HCT116 (cell line): ENCODE results near the gene PAFAH1B1. TPM values are rescaled to one million over a fixed set of nuclear protein-coding genes. Genes with fewer than 3 reads are reported as not detected.
"Not testable (repeated sequence)": the region's sequence is repeated elsewhere in the genome, so short reads cannot be mapped to it uniquely, and the experiment has no call there.

ENCODE experiments used
- ATAC-seq: fragments of 200-7000 bp; cut with Tn5 transposase; 2 replicates; pipeline ENCODE4 v1.9.1; 2020; ENCODE audit warnings: mild to moderate bottlenecking, moderate library complexity
- BruUV-seq: library from RNA; stranded (reverse); fragments of 400-500 nt; replicated peaks from 2 replicates; lab custom pipeline; 2021; lab: Mats Ljungman, UMichigan
- CTCF ChIA-PET: fragments of 300-600 bp; sonication (Branson Sonifier 250); formaldehyde crosslinking; loops from one replicate; lab custom pipeline; 2021; ENCODE audit warnings: antibody characterized with exemption; lab: Charles Lee
- POLR2A ChIA-PET: fragments of 300-600, 350-600 bp; sonication (Branson Sonifier 250); formaldehyde crosslinking; loops from one replicate; lab custom pipeline; 2021; ENCODE audit warnings: antibody characterized with exemption; lab: Charles Lee
- RAD21 ChIA-PET, 2 experiments: fragments of 300-600 bp; sonication (Branson Sonifier 250); formaldehyde crosslinking; loops; one replicate each; lab custom pipeline; 2023; ENCODE audit warnings: low total read pairs in 2 of 2; ENCODE audit not compliant: uncharacterized antibody in 2 of 2, unreplicated experiment in 2 of 2, low non-redundant PET in 1 of 2; lab: Charles Lee
- DNase-seq: peaks from one replicate; pipeline ENCODE4 v3.0.0-alpha.2; 2010; ENCODE audit warnings: low read depth, low spot score
- H2AFZ ChIP-seq: fragments of 200-600 bp; shearing (Covaris generic), sonication (generic); 2 replicates; pipeline ENCODE4 v1.6.1; 2017; ENCODE audit warnings: low read depth, mixed run types, mixed read lengths, antibody characterized with exemption, low read length; ENCODE audit not compliant: poor library complexity, severe bottlenecking
- H3K27ac ChIP-seq: 2 replicates; pipeline ENCODE4 v1.5.1; 2012; ENCODE audit warnings: low read depth, low read length
- H3K27me3 ChIP-seq: fragments of 200-600 bp; sonication (generic); 2 replicates; pipeline ENCODE4 v1.6.1; 2016; ENCODE audit warnings: mixed run types, low read length, mixed read lengths; ENCODE audit not compliant: insufficient read depth
- H3K36me3 ChIP-seq, 2 experiments: fragments of 200-500 bp in 1 of 2; fragments of 200-600 bp in 1 of 2; sonication (Bioruptor generic) in 1 of 2; sonication (generic) in 1 of 2; 2 replicates each; pipeline versions ENCODE4 v1.5.1 to v1.6.1; 2014 to 2016; ENCODE audit warnings: low read length in 2 of 2, inconsistent platforms in 1 of 2, mixed read lengths in 1 of 2, mixed run types in 1 of 2; ENCODE audit not compliant: insufficient read depth in 2 of 2, control insufficient read depth in 1 of 2
- H3K4me1 ChIP-seq, 2 experiments: fragments of 200-600 bp in 1 of 2; sonication (generic) in 1 of 2; 2 replicates each; pipeline versions ENCODE4 v1.5.1 to v1.6.1; 2012 to 2017; ENCODE audit warnings: low read length in 2 of 2, inconsistent platforms in 1 of 2, mild to moderate bottlenecking in 1 of 2, mixed read lengths in 1 of 2, mixed run types in 1 of 2, moderate library complexity in 1 of 2; ENCODE audit not compliant: insufficient read depth in 2 of 2, control insufficient read depth in 1 of 2
- H3K4me2 ChIP-seq: fragments of 200-600 bp; sonication (generic); 2 replicates; pipeline ENCODE4 v1.6.1; 2017; ENCODE audit warnings: mixed run types, low read length, mixed read lengths
- H3K4me3 ChIP-seq, 2 experiments: fragments of 200-600 bp in 1 of 2; sonication (generic) in 1 of 2; replicated peaks in 1 of 2; 2 replicates each; pipeline ENCODE4 v1.5.1; 2011 to 2016; ENCODE audit warnings: low read length in 2 of 2, control low read depth in 1 of 2, low read depth in 1 of 2, mild to moderate bottlenecking in 1 of 2, mixed read lengths in 1 of 2, mixed run types in 1 of 2
- H3K79me2 ChIP-seq: fragments of 200-600 bp; sonication (generic); 2 replicates; pipeline ENCODE4 v1.6.1; 2017; ENCODE audit warnings: mild to moderate bottlenecking, mixed run types, low read length, moderate library complexity, mixed read lengths; ENCODE audit not compliant: insufficient read depth
- H3K9ac ChIP-seq: fragments of 200-600 bp; sonication (generic); 2 replicates; pipeline ENCODE4 v1.6.1; 2016; ENCODE audit warnings: low read length, mixed read lengths
- H3K9me2 ChIP-seq: fragments of 200-600 bp; sonication (generic), shearing (Covaris generic); 2 replicates; pipeline ENCODE4 v1.6.1; 2017; ENCODE audit warnings: mixed run types, mild to moderate bottlenecking, moderate library complexity; ENCODE audit not compliant: insufficient read depth
- H3K9me3 ChIP-seq, 2 experiments: fragments of 200-500 bp in 1 of 2; fragments of 200-600 bp in 1 of 2; sonication (Bioruptor generic) in 1 of 2; sonication (generic) in 1 of 2; 2 replicates each; pipeline ENCODE4 v1.6.1; 2014 to 2017; ENCODE audit warnings: low read length in 2 of 2, mixed read lengths in 2 of 2, inconsistent platforms in 1 of 2, low read depth in 1 of 2, mild to moderate bottlenecking in 1 of 2, mixed run types in 1 of 2, moderate library complexity in 1 of 2; ENCODE audit not compliant: control insufficient read depth in 1 of 2, insufficient read depth in 1 of 2
- H4K20me1 ChIP-seq: fragments of 200-600 bp; sonication (generic), shearing (Covaris generic); 2 replicates; pipeline ENCODE4 v1.6.1; 2017; ENCODE audit warnings: mixed run types, mild to moderate bottlenecking, moderate library complexity; ENCODE audit not compliant: insufficient read depth
- POLR2AphosphoS5 ChIP-seq: IDR thresholded peaks from 2 replicates; pipeline ENCODE4 v1.6.1; 2011; ENCODE audit warnings: mild to moderate bottlenecking, low read depth, low read length, moderate library complexity
- RAD21 ChIP-seq: IDR thresholded peaks from 2 replicates; pipeline ENCODE4 v1.6.1; 2012; ENCODE audit warnings: low read depth, mild to moderate bottlenecking
- SIN3A ChIP-seq: IDR thresholded peaks from 2 replicates; pipeline ENCODE4 v1.6.1; 2012; ENCODE audit warnings: low read depth
- intact Hi-C: fragments of 100-400 bp; cut with micrococcal nuclease; formaldehyde crosslinking; loops from 2 replicates; pipeline ENCODE4 v1.10.0; 2022
- total RNA-seq: library from RNA; stranded (reverse); gene quantifications from one replicate; pipeline ENCODE4 v1.2.1, GENCODE V29; 2021; ENCODE audit not compliant: unreplicated experiment

The PAFAH1B1 gene
- total RNA-seq, 1 experiment from 2014 or later: 113 TPM

- no peak for ATAC-seq
Measured at GRCh38 chr17:2624292-2624731, 30.9 kb downstream of the PAFAH1B1 start.

GRCh38 chr17:2626626-2627219 is 33.3 kb downstream of the PAFAH1B1 start:
- H3K9me3 ChIP-seq, H3K9me2 ChIP-seq, H3K9ac ChIP-seq, BruUV-seq, DNase-seq, H2AFZ ChIP-seq, H3K27me3 ChIP-seq, H3K27ac ChIP-seq, H3K36me3 ChIP-seq, ATAC-seq, H3K4me3 ChIP-seq, H3K4me2 ChIP-seq, RAD21 ChIA-PET, CTCF ChIA-PET, intact Hi-C loops: not testable (repeated sequence)
- Histone ChIP-seq H3K4me1 (peaks cover 0 to 20% of the 10 kb centered on the region in 2 experiments; a peak in 3 of 4 replicates), H3K79me2 (peaks cover 100% of the 10 kb centered on the region), H4K20me1 (peaks cover 48% of the 10 kb centered on the region)
- POLR2A ChIA-PET: interaction anchor here (0.6 kb wide), 1 partner anchor 33 kb away, joined by 3 read pairs; the partner anchor contains the start of gene PAFAH1B1

More at GRCh38 chr17:2624292-2624731, 30.9 kb downstream of the PAFAH1B1 start:
- H4K20me1 ChIP-seq: peaks cover 38% of the 10 kb centered on the region
- H3K4me3 ChIP-seq: no peak overlapping the region
- H3K79me2 ChIP-seq: peaks cover 100% of the 10 kb centered on the region
- H3K4me2 ChIP-seq: no peak overlapping the region
- ChIA-PET POLR2A (no interaction called here), CTCF (no interaction called here), RAD21 (no interaction called here)
- H2AFZ ChIP-seq: no peak overlapping the region
- TF ChIP-seq RAD21 (no peak), POLR2AphosphoS5 (no peak), SIN3A (no peak)
- no peak for DNase-seq
- intact Hi-C loops: no loop called here
- no peak overlapping the region for H3K27ac ChIP-seq
- no TSS peak for BruUV-seq
- no peaks in the 10 kb centered on the region for H3K9me3 ChIP-seq
- no peaks in the 10 kb centered on the region for H3K9me2 ChIP-seq
- no peak overlapping the region for H3K9ac ChIP-seq
- peaks cover 0 to 10% of the 10 kb centered on the region in 2 experiments; a peak in 2 of 4 replicates for H3K36me3 ChIP-seq
- no peaks in the 10 kb centered on the region for H3K27me3 ChIP-seq
- H3K4me1 ChIP-seq: peaks cover 0 to 7% of the 10 kb centered on the region in 2 experiments; a peak in 1 of 4 replicates

GRCh38 chr17:2628922-2629321 is 35.5 kb downstream of the PAFAH1B1 start:
- BruUV-seq, H3K9me3 ChIP-seq, H3K27me3 ChIP-seq, H3K36me3 ChIP-seq, H3K4me3 ChIP-seq, intact Hi-C loops, CTCF ChIA-PET, H3K9me2 ChIP-seq, ATAC-seq, RAD21 ChIA-PET, H3K27ac ChIP-seq, POLR2A ChIA-PET, DNase-seq, H2AFZ ChIP-seq, H3K9ac ChIP-seq, H3K4me2 ChIP-seq: not testable (repeated sequence)
- Histone ChIP-seq H4K20me1 (peaks cover 62% of the 10 kb centered on the region), H3K4me1 (peaks cover 21 to 42% of the 10 kb centered on the region in 2 experiments), H3K79me2 (peaks cover 100% of the 10 kb centered on the region)
